COR-L47 (cell line): ENCODE measurements around the gene MOB4.
"Not testable (repeated sequence)": the region's sequence is repeated elsewhere in the genome, so short reads cannot be mapped to it uniquely, and the experiment has no call there.

Source experiments
- DNase-seq: peaks from one replicate; lab custom pipeline; 2025; lab: John Stamatoyannopoulos, UW

MOB4 gene

GRCh38 chr2:197514754-197515153 is 1.1 kb upstream of the MOB4 start:
- DNase-seq, result no peak

- DNase-seq, result no peak
Measured at GRCh38 chr2:197515315-197515738, 539 bp upstream of the MOB4 start.

GRCh38 chr2:197516393-197516761 is 511 bp downstream of the MOB4 start:
- DNase-seq, result no peak

- DNase-seq, result no peak
Measured at GRCh38 chr2:197517150-197517549, 1.3 kb downstream of the MOB4 start.

GRCh38 chr2:197538412-197538811 is 22.5 kb downstream of the MOB4 start:
- DNase-seq, result no peak

GRCh38 chr2:197539734-197540133 is 23.9 kb downstream of the MOB4 start:
- DNase-seq, result no peak

GRCh38 chr2:197543206-197543605 is 27.3 kb downstream of the MOB4 start:
- no peak for DNase-seq

- no peak for DNase-seq
Measured at GRCh38 chr2:197547163-197547900, 31.5 kb downstream of the MOB4 start.

GRCh38 chr2:197548582-197548981 is 32.7 kb downstream of the MOB4 start:
- DNase-seq, result no peak

- DNase-seq, result not testable (repeated sequence)
Measured at GRCh38 chr2:197551260-197551659, 35.4 kb downstream of the MOB4 start.

- DNase-seq, result no peak
Measured at GRCh38 chr2:197555467-197555866, 39.6 kb downstream of the MOB4 start.

- DNase-seq, result no peak
Measured at GRCh38 chr2:197556456-197556855, 40.6 kb downstream of the MOB4 start.

GRCh38 chr2:197558393-197558792 is 42.5 kb downstream of the MOB4 start:
- no peak for DNase-seq

GRCh38 chr2:197559681-197560080 is 43.8 kb downstream of the MOB4 start:
- no peak for DNase-seq

GRCh38 chr2:197560146-197560665 is 44.3 kb downstream of the MOB4 start:
- DNase-seq, result no peak

GRCh38 chr2:197571627-197572271 is 55.9 kb downstream of the MOB4 start:
- no peak for DNase-seq

- DNase-seq, result no peak
Measured at GRCh38 chr2:197573608-197574007, 57.7 kb downstream of the MOB4 start.

GRCh38 chr2:197575987-197576386 is 60.1 kb downstream of the MOB4 start:
- no peak for DNase-seq

GRCh38 chr2:197576631-197577030 is 60.8 kb downstream of the MOB4 start:
- DNase-seq, result no peak

- no peak for DNase-seq
Measured at GRCh38 chr2:197577446-197577845, 61.6 kb downstream of the MOB4 start.

- not testable (repeated sequence) for DNase-seq
Measured at GRCh38 chr2:197578294-197578693, 62.4 kb downstream of the MOB4 start.

GRCh38 chr2:197580166-197580565 is 64.3 kb downstream of the MOB4 start:
- DNase-seq, result not testable (repeated sequence)

GRCh38 chr2:197587255-197587654 is 71.4 kb downstream of the MOB4 start:
- not testable (repeated sequence) for DNase-seq
